Measurements from ENCODE around the gene LONP2.

Gene LONP2

GRCh38 chr16:48246066-48246465, 2.0 kb downstream of the LONP2 start:
- Histone ChIP-seq H3K4me3 (ENCODE audit: insufficient read depth in 1 of 2, low read depth in 1 of 2, low read length in 2 of 2) (peak overlapping the region in 1 of 2 experiments; percentile 91), H3K9ac (ENCODE audit: low read length) (peak overlapping the region; percentile 95), H3K27me3 (ENCODE audit: control insufficient read depth in 1 of 2, insufficient read depth in 1 of 2, low read length in 2 of 2) (no peaks in the 10 kb centered on the region), H2BK12ac (ENCODE audit: low read length in 2 of 2) (no peak overlapping the region), H3K4me1 (ENCODE audit: control insufficient read depth, insufficient read depth, low read depth, low read length) (peaks cover 6% of the 10 kb centered on the region), H2AK5ac (ENCODE audit: low read length, severe bottlenecking) (no peak overlapping the region), H3K36me3 (ENCODE audit: control insufficient read depth in 1 of 2, insufficient read depth in 2 of 2, low read depth in 1 of 2, low read length in 2 of 2) (no peaks in the 10 kb centered on the region), H3K9me3 (ENCODE audit: control insufficient read depth, low read length) (no peaks in the 10 kb centered on the region), H3K4ac (ENCODE audit: low read depth in 1 of 2, low read length in 2 of 2) (no peak overlapping the region), H2BK15ac (ENCODE audit: low read depth, poor library complexity, severe bottlenecking) (no peak overlapping the region), H3K14ac (ENCODE audit: low read length in 2 of 2) (no peak overlapping the region), H3K23ac (ENCODE audit: low read length in 2 of 2) (no peak overlapping the region), H2BK5ac (ENCODE audit: low read depth, low read length, poor library complexity, severe bottlenecking) (no peak overlapping the region), H3K18ac (ENCODE audit: low read depth in 1 of 2, low read length in 2 of 2) (no peak overlapping the region), H3K27ac (ENCODE audit: low read length, poor library complexity, severe bottlenecking) (no peak overlapping the region), H2BK120ac (ENCODE audit: low read depth, low read length) (no peak overlapping the region), H3K79me1 (replicated peaks; ENCODE audit: low read length, poor library complexity, severe bottlenecking) (peaks cover 7% of the 10 kb centered on the region), H4K91ac (ENCODE audit: low read length) (no peak overlapping the region), H4K8ac (ENCODE audit: low read length) (no peak overlapping the region), H2AFZ (ENCODE audit: low read depth, low read length) (no peak overlapping the region), H3K4me2 (ENCODE audit: low read length, poor library complexity, severe bottlenecking) (no peak overlapping the region)
- 80% methylated on average over 1 of the region's 2 CpGs for WGBS
- DNase-seq = no peak

GRCh38 chr16:48247311-48247710, 3.2 kb downstream of the LONP2 start, which contains the start of gene ABCC11:
Gene ABCC11, minus strand, starts transcription at chr16:48247539. Its CDS starts 15,618 bp downstream, at chr16:48231921.
- no peak within 1 kb of the TSS for H2AK5ac ChIP-seq (ENCODE audit: low read length, severe bottlenecking)
- no peak within 1 kb of the TSS for H3K4ac ChIP-seq (ENCODE audit: low read depth in 1 of 2, low read length in 2 of 2)
- no peak within 1 kb of the TSS for H4K91ac ChIP-seq (ENCODE audit: low read length)
- H3K9me3 ChIP-seq (ENCODE audit: control insufficient read depth, low read length) = no peaks in the 10 kb centered on the region
- WGBS = 61% methylated on average over 4 of the region's 4 CpGs
- no peak within 1 kb of the TSS for H3K23ac ChIP-seq (ENCODE audit: low read length in 2 of 2)
- no peak within 1 kb of the TSS for H2BK15ac ChIP-seq (ENCODE audit: low read depth, poor library complexity, severe bottlenecking)
- H4K8ac ChIP-seq (ENCODE audit: low read length) = peak within 1 kb of the TSS; percentile 12
- DNase-seq = no peak
- H3K79me1 ChIP-seq (replicated peaks; ENCODE audit: low read length, poor library complexity, severe bottlenecking) = peaks cover 9% of the 10 kb centered on the region
- no peaks in the 10 kb centered on the region for H3K27me3 ChIP-seq (ENCODE audit: control insufficient read depth in 1 of 2, insufficient read depth in 1 of 2, low read length in 2 of 2)
- peaks cover 0 to 5% of the 10 kb centered on the region in 2 experiments for H3K36me3 ChIP-seq (ENCODE audit: control insufficient read depth in 1 of 2, insufficient read depth in 2 of 2, low read depth in 1 of 2, low read length in 2 of 2)
- peak within 1 kb of the TSS in 1 of 2 experiments; percentile 91 for H3K4me3 ChIP-seq (ENCODE audit: insufficient read depth in 1 of 2, low read depth in 1 of 2, low read length in 2 of 2)
- no peak within 1 kb of the TSS for H3K18ac ChIP-seq (ENCODE audit: low read depth in 1 of 2, low read length in 2 of 2)
- no peak within 1 kb of the TSS for H2AFZ ChIP-seq (ENCODE audit: low read depth, low read length)
- H3K27ac ChIP-seq (ENCODE audit: low read length, poor library complexity, severe bottlenecking) = no peak within 1 kb of the TSS
- H2BK5ac ChIP-seq (ENCODE audit: low read depth, low read length, poor library complexity, severe bottlenecking) = no peak within 1 kb of the TSS
- peak within 1 kb of the TSS; percentile 95 for H3K9ac ChIP-seq (ENCODE audit: low read length)
- H3K14ac ChIP-seq (ENCODE audit: low read length in 2 of 2) = no peak within 1 kb of the TSS
- H3K4me2 ChIP-seq (ENCODE audit: low read length, poor library complexity, severe bottlenecking) = no peak within 1 kb of the TSS
- H3K4me1 ChIP-seq (ENCODE audit: control insufficient read depth, insufficient read depth, low read depth, low read length) = peaks cover 8% of the 10 kb centered on the region
- no peak within 1 kb of the TSS for H2BK12ac ChIP-seq (ENCODE audit: low read length in 2 of 2)
- H2BK120ac ChIP-seq (ENCODE audit: low read depth, low read length) = no peak within 1 kb of the TSS

DNA sequence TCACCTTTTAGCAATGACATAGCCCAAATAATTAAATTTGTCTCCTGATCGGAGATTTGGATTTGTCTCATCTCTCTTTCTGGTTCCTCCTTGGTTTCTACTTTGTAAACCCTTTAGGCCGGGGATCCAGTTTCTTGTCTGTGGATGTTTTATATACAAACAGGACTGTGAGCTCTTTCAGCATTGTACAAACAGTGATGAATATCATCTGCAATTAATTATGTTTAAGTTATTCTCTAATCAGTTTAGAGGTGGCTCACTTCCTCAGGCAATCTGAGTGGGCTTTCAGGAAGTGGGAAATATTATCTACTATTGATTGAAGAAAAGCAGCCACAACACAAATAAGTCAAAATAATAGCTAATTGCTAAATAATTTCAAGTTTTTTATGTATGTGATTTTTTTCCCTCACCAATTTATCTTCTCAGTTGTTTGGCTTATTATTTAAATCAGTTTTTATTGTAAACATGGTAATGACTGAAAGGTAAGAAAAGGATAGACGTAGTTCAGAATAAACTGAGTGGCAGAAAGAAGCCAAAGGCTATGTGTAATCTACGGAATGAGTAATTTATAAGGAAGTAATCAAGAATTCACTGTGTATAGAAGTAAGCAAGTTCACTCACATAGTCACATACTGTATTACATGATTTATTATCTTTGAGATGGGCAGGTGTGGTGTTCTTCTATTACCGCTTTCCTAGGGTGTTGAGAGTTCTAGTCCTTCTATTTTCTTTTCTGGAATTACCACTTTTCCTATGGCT, 6.6 kb downstream of the LONP2 start:
- Histone ChIP-seq H3K4me1 (ENCODE audit: control insufficient read depth, insufficient read depth, low read depth, low read length) (peaks cover 6% of the 10 kb centered on the region), H2BK12ac (ENCODE audit: low read length in 2 of 2) (no peak overlapping the region), H4K8ac (ENCODE audit: low read length) (no peak overlapping the region), H3K27me3 (ENCODE audit: control insufficient read depth in 1 of 2, insufficient read depth in 1 of 2, low read length in 2 of 2) (no peaks in the 10 kb centered on the region), H2AFZ (ENCODE audit: low read depth, low read length) (no peak overlapping the region), H3K4me2 (ENCODE audit: low read length, poor library complexity, severe bottlenecking) (no peak overlapping the region), H3K9ac (ENCODE audit: low read length) (peak overlapping the region; percentile 30), H3K23ac (ENCODE audit: low read length in 2 of 2) (no peak overlapping the region), H2BK120ac (ENCODE audit: low read depth, low read length) (no peak overlapping the region), H3K36me3 (ENCODE audit: control insufficient read depth in 1 of 2, insufficient read depth in 2 of 2, low read depth in 1 of 2, low read length in 2 of 2) (peaks cover 0 to 37% of the 10 kb centered on the region in 2 experiments), H3K4ac (ENCODE audit: low read depth in 1 of 2, low read length in 2 of 2) (no peak overlapping the region), H3K9me3 (ENCODE audit: control insufficient read depth, low read length) (no peaks in the 10 kb centered on the region), H3K14ac (ENCODE audit: low read length in 2 of 2) (no peak overlapping the region), H3K4me3 (ENCODE audit: insufficient read depth in 1 of 2, low read depth in 1 of 2, low read length in 2 of 2) (no peak overlapping the region), H4K91ac (ENCODE audit: low read length) (no peak overlapping the region), H3K18ac (ENCODE audit: low read depth in 1 of 2, low read length in 2 of 2) (no peak overlapping the region), H2AK5ac (ENCODE audit: low read length, severe bottlenecking) (no peak overlapping the region), H3K27ac (ENCODE audit: low read length, poor library complexity, severe bottlenecking) (no peak overlapping the region), H3K79me1 (replicated peaks; ENCODE audit: low read length, poor library complexity, severe bottlenecking) (peaks cover 17% of the 10 kb centered on the region), H2BK15ac (ENCODE audit: low read depth, poor library complexity, severe bottlenecking) (no peak overlapping the region), H2BK5ac (ENCODE audit: low read depth, low read length, poor library complexity, severe bottlenecking) (no peak overlapping the region)
- WGBS = 100% methylated on average over 2 of the region's 5 CpGs
- no peak for DNase-seq

DNA sequence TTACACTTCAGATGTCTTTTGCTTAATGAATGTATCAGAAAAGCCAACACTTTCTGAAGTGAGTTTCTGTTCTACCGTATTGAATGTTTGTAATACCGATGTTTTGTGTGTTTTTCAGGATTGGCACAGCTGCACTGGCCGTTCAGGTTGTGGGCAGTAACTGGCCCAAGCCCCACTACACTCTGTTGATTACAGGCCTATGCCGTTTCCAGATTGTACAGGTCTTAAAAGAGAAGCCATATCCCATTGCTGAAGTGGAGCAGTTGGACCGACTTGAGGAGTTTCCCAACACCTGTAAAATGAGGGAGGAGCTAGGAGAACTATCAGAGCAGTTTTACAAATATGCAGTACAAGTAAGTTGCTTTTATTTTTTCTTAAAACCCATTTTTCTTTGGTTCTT, 7.9 kb downstream of the LONP2 start:
- Histone ChIP-seq H3K4ac (ENCODE audit: low read depth in 1 of 2, low read length in 2 of 2) (no peak overlapping the region), H3K14ac (ENCODE audit: low read length in 2 of 2) (no peak overlapping the region)
- WGBS = 93% methylated on average over 4 of the region's 5 CpGs

More for the DNA sequence above, 7.9 kb downstream of the LONP2 start:
- no peak overlapping the region for H3K23ac ChIP-seq (ENCODE audit: low read length in 2 of 2)
- H2BK15ac ChIP-seq (ENCODE audit: low read depth, poor library complexity, severe bottlenecking) = no peak overlapping the region
- H4K8ac ChIP-seq (ENCODE audit: low read length) = no peak overlapping the region
- H2BK12ac ChIP-seq (ENCODE audit: low read length in 2 of 2) = no peak overlapping the region
- H3K4me1 ChIP-seq (ENCODE audit: control insufficient read depth, insufficient read depth, low read depth, low read length) = peaks cover 4% of the 10 kb centered on the region
- H2BK120ac ChIP-seq (ENCODE audit: low read depth, low read length) = no peak overlapping the region
- DNase-seq = no peak
- H3K27ac ChIP-seq (ENCODE audit: low read length, poor library complexity, severe bottlenecking) = no peak overlapping the region
- no peak overlapping the region for H2BK5ac ChIP-seq (ENCODE audit: low read depth, low read length, poor library complexity, severe bottlenecking)
- H3K4me3 ChIP-seq (ENCODE audit: insufficient read depth in 1 of 2, low read depth in 1 of 2, low read length in 2 of 2) = no peak overlapping the region
- no peak overlapping the region for H3K4me2 ChIP-seq (ENCODE audit: low read length, poor library complexity, severe bottlenecking)
- H3K9ac ChIP-seq (ENCODE audit: low read length) = no peak overlapping the region
- no peaks in the 10 kb centered on the region for H3K27me3 ChIP-seq (ENCODE audit: control insufficient read depth in 1 of 2, insufficient read depth in 1 of 2, low read length in 2 of 2)
- H3K18ac ChIP-seq (ENCODE audit: low read depth in 1 of 2, low read length in 2 of 2) = no peak overlapping the region
- H2AFZ ChIP-seq (ENCODE audit: low read depth, low read length) = no peak overlapping the region
- no peak overlapping the region for H2AK5ac ChIP-seq (ENCODE audit: low read length, severe bottlenecking)
- H3K36me3 ChIP-seq (ENCODE audit: control insufficient read depth in 1 of 2, insufficient read depth in 2 of 2, low read depth in 1 of 2, low read length in 2 of 2) = peaks cover 0 to 44% of the 10 kb centered on the region in 2 experiments
- peaks cover 17% of the 10 kb centered on the region for H3K79me1 ChIP-seq (replicated peaks; ENCODE audit: low read length, poor library complexity, severe bottlenecking)
- H3K9me3 ChIP-seq (ENCODE audit: control insufficient read depth, low read length) = no peaks in the 10 kb centered on the region
- H4K91ac ChIP-seq (ENCODE audit: low read length) = no peak overlapping the region
